Stimulated activated effector memory CD8-positive, alpha-beta T cell treated with anti-CD3 and anti-CD28 coated beads, Interleukin-12 subunit alpha, Interleukin-12 subunit beta, amount 100 ng/mL, for 72 hours (primary cell): ENCODE data around the gene ANP32A.

Experiments used
- ATAC-seq: fragments of 150-1000 bp; cut with Tn5 transposase; 2 replicates; pipeline ENCODE4 v1.10.0; 2021
- DNase-seq, 2 donors: peaks; one replicate each; pipeline ENCODE4 v3.0.0; 2021 to 2022; ENCODE audit warnings: low spot score in 2 of 2
- H3K27ac Mint-ChIP-seq: one replicate; pipeline ENCODE4 v1.8.0; 2022; ENCODE audit warnings: mild to moderate bottlenecking, mixed read lengths
- H3K36me3 Mint-ChIP-seq: one replicate; pipeline ENCODE4 v1.8.0; 2022; ENCODE audit warnings: mild to moderate bottlenecking, mixed read lengths
- H3K4me1 Mint-ChIP-seq: one replicate; pipeline ENCODE4 v1.8.0; 2022; ENCODE audit warnings: mixed read lengths
- H3K4me3 Mint-ChIP-seq: one replicate; pipeline ENCODE4 v1.8.0; 2022; ENCODE audit warnings: mild to moderate bottlenecking, mixed read lengths
- H3K9me3 Mint-ChIP-seq: one replicate; pipeline ENCODE4 v1.8.0; 2022; ENCODE audit warnings: mixed read lengths

ANP32A gene

DNA sequence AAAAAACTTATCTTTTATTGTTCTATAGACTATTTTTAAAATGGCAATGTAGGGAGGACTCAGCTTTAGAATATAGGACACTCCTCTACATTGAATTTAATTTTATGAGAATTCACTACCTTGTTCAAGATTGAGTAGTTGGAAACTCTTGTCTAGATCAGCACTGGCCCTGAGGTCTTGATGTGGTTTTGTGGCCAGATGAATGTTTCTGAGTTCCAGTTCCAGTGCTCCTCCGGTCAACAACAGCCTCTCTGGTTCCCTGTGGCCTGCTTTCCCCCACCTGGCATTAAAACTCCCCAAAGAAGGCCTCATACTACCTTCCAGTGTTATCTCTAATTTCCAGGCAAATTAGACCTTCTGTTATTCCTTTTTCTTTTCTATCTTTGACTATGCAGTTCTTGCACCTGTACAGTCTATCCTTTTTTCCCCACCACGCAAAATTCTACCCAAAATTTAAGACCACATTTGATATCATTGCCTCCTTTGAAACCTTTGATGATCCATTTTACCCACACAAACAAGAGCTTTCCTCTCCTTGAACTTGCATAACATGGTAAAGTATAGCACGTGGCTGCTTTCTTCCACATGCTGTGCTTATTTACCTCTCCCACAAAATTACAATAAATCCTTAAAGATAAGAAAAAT, 9.6 kb upstream of the ANP32A start:
- Mint-ChIP-seq H3K9me3 (no peaks in the 10 kb centered on the region), H3K4me1 (no peaks in the 10 kb centered on the region), H3K27ac (no peak overlapping the region), H3K4me3 (no peak overlapping the region), H3K36me3 (no peaks in the 10 kb centered on the region)
- ATAC-seq (no peak), DNase-seq (no peak)

DNA sequence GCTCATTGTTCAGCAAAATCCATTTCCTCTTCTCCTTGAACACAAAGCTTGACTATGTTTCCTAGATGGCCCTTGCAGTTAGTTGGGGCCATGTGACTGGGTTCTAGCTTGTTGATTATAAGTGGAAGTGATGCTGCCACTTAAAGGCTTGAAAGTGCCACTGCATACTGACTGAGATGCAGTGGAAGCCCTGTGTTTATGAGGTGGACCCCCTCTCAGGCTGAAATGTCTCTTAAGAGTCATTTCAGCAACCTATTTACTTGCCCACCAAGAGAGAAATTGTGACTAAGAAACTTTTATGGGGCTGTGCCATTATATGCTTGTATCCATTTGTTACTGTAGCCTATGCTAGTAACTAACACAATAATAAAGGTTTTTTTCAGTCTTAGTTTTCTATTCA, 8.4 kb upstream of the ANP32A start:
- H3K4me1 Mint-ChIP-seq = no peaks in the 10 kb centered on the region
- no peak overlapping the region for H3K4me3 Mint-ChIP-seq
- peak; percentile 91 for ATAC-seq
- H3K36me3 Mint-ChIP-seq = no peaks in the 10 kb centered on the region
- no peak overlapping the region for H3K27ac Mint-ChIP-seq
- H3K9me3 Mint-ChIP-seq = no peaks in the 10 kb centered on the region
- no peak for DNase-seq

GRCh38 chr15:68823561-68823960, 2.9 kb upstream of the ANP32A start:
- H3K36me3 Mint-ChIP-seq = peaks cover 24% of the 10 kb centered on the region
- H3K9me3 Mint-ChIP-seq = no peaks in the 10 kb centered on the region
- no peak overlapping the region for H3K4me3 Mint-ChIP-seq
- peaks cover 10% of the 10 kb centered on the region for H3K4me1 Mint-ChIP-seq
- ATAC-seq (no peak), DNase-seq (no peak)
- no peak overlapping the region for H3K27ac Mint-ChIP-seq

- H3K36me3 Mint-ChIP-seq = peaks cover 24% of the 10 kb centered on the region
Measured at GRCh38 chr15:68822818-68823217, 2.1 kb upstream of the ANP32A start.

DNA sequence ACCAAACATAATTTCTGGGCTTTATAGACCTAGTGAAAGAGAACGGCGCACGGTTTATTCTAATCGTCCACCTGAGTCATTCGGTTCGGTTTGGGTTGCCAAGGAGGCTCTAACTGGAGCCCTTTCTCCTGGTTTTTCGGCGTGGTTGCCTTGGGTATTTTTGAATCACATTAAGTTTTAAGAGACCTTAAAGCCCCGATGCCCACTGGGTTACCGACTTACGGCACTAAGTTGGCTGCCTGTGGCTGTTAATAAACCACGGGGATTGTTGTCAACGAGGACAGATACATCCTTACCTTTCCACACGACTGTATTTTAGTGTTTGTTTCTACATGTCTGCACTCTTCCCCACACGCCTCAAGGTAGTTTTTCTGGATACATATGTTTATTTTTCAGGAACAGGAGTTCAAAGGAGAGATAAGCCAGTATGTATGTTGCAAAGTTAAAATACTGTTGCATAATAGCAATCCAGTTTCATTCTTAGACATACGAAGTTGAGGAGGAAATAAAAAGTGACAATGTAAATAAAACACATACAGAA, 1.2 kb upstream of the ANP32A start:
- Mint-ChIP-seq H3K36me3 (peaks cover 32% of the 10 kb centered on the region), H3K4me3 (peak overlapping the region; percentile 97), H3K4me1 (peaks cover 15% of the 10 kb centered on the region), H3K27ac (peak overlapping the region; percentile 99), H3K9me3 (no peaks in the 10 kb centered on the region)
- no peak for ATAC-seq
- peak in 1 of 2 donors; percentile 55 for DNase-seq

More at GRCh38 chr15:68822818-68823217, 2.1 kb upstream of the ANP32A start:
- no peak overlapping the region for H3K27ac Mint-ChIP-seq
- DNase-seq = no peak
- ATAC-seq = no peak
- H3K4me1 Mint-ChIP-seq = peaks cover 10% of the 10 kb centered on the region
- H3K4me3 Mint-ChIP-seq = no peak overlapping the region
- H3K9me3 Mint-ChIP-seq = no peaks in the 10 kb centered on the region

- DNase-seq (peak in 1 of 2 donors; percentile 56), ATAC-seq (no peak)
- Mint-ChIP-seq H3K9me3 (no peaks in the 10 kb centered on the region), H3K36me3 (peaks cover 33% of the 10 kb centered on the region), H3K4me3 (peak overlapping the region; percentile 97), H3K4me1 (peaks cover 21% of the 10 kb centered on the region), H3K27ac (peak overlapping the region; percentile 99)
Measured at GRCh38 chr15:68821190-68821840, 620 bp upstream of the ANP32A start.

- peaks cover 35% of the 10 kb centered on the region for H3K4me1 Mint-ChIP-seq
- DNase-seq = peak; percentile 34 to 75
- ATAC-seq = no peak
- no peaks in the 10 kb centered on the region for H3K9me3 Mint-ChIP-seq
- peaks cover 44% of the 10 kb centered on the region for H3K36me3 Mint-ChIP-seq
- peak overlapping the region; percentile 99 for H3K27ac Mint-ChIP-seq
- H3K4me3 Mint-ChIP-seq = peak overlapping the region; percentile 97
Measured at GRCh38 chr15:68819495-68820294, 1.0 kb downstream of the ANP32A start.

DNA sequence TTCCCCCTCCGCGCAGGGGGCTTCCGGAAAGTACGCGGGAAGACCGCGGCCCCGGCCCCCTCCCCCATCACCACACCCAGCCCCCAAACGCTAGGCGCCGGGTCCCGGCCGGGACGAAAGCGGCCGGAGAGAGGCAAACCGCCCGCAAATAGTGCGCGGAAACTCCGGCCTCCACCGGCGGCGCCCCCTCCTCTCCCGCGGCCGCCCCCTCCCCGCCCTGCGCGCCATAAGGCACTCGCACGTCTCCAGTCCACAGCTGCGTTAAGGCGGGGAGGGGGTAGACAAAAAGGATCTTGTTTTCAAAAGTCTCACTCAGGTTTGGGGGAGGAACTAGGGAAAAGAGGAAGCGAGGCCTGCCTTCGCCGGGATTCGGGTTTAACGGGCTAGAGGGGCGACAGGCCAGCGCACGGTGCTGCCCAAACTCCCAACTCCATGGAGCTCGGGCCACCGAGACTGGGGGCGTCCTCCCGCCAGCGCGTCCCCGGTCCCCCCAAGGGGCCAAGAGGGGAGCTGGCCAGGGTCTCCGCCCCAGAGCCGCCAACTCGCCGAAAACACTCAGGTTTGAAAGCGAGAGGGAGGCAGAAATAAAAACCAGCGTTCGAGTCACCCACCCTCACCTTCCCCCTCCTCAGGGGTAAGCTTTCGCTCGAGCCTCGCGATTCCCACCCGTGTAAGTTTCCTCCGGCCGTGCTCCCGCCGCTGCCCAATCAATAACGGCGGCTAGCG, 1.8 kb downstream of the ANP32A start:
- no peaks in the 10 kb centered on the region for H3K9me3 Mint-ChIP-seq
- H3K4me1 Mint-ChIP-seq = peaks cover 39% of the 10 kb centered on the region
- H3K4me3 Mint-ChIP-seq = peak overlapping the region; percentile 97
- DNase-seq (peak in 1 of 2 donors; percentile 70), ATAC-seq (no peak)
- H3K36me3 Mint-ChIP-seq = peaks cover 50% of the 10 kb centered on the region
- peak overlapping the region; percentile 99 for H3K27ac Mint-ChIP-seq

- H3K36me3 Mint-ChIP-seq = peaks cover 57% of the 10 kb centered on the region
- peak overlapping the region; percentile 97 for H3K4me3 Mint-ChIP-seq
- peak overlapping the region; percentile 99 for H3K27ac Mint-ChIP-seq
- peak; percentile 45 to 76 for DNase-seq
- H3K9me3 Mint-ChIP-seq = no peaks in the 10 kb centered on the region
- ATAC-seq = peak; percentile 9
- peaks cover 44% of the 10 kb centered on the region for H3K4me1 Mint-ChIP-seq
Measured at GRCh38 chr15:68818066-68818768, 2.5 kb downstream of the ANP32A start.

- peak overlapping the region; percentile 99 for H3K27ac Mint-ChIP-seq
- H3K4me1 Mint-ChIP-seq = peaks cover 51% of the 10 kb centered on the region
- peak overlapping the region; percentile 97 for H3K4me3 Mint-ChIP-seq
- ATAC-seq (peak; percentile 63), DNase-seq (peak; percentile 56 to 85)
- H3K36me3 Mint-ChIP-seq = peaks cover 57% of the 10 kb centered on the region
- H3K9me3 Mint-ChIP-seq = no peaks in the 10 kb centered on the region
Measured at GRCh38 chr15:68817304-68818065, 3.2 kb downstream of the ANP32A start.

DNA sequence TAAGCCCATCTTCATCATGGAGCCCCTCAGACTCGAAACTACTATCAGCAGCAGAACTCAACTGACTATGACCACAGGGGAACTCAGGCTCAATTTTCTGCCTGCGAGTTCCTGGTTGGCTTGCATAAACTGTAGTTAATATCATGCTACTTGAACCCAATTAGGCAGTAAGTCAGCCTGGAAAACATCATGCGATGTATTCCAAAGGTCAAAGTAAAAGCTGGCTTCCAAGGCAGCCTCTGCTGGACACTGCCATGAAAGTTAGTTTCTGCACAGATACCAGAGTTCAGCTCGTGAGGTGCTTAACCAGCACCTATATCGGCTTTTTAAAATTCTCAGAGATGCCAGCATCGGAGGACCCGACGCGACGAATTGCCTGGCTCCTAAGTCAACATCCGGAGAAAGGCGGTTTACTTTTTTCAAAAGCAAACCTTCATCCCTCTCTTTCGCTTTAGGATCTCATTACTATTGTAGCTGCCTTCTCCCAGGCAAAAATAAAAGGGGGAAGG, 3.8 kb downstream of the ANP32A start:
- ATAC-seq = no peak
- H3K4me3 Mint-ChIP-seq = peak overlapping the region; percentile 97
- no peaks in the 10 kb centered on the region for H3K9me3 Mint-ChIP-seq
- peaks cover 53% of the 10 kb centered on the region for H3K4me1 Mint-ChIP-seq
- H3K36me3 Mint-ChIP-seq = peaks cover 57% of the 10 kb centered on the region
- no peak for DNase-seq
- H3K27ac Mint-ChIP-seq = peak overlapping the region; percentile 99

DNA sequence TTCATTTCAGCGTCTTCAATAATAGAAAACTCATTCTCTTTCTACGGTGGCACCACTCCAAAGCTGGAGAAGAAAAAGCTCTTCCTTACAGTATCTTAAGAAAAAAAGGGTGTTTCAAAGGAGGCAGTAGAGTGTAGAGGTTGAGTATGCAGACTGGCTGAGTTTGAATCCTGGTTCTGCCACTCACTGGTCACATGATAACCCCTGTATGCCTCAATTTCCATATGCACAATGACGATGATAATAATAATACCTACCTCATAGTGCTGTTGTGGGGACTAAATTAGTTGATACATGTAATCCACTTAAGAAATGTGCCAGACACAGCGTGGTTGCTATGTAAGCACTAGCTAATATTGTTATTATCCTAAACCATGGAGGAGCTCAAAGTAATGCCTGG, 4.5 kb downstream of the ANP32A start:
- Mint-ChIP-seq H3K27ac (peak overlapping the region; percentile 26), H3K36me3 (peaks cover 60% of the 10 kb centered on the region), H3K4me3 (peak overlapping the region; percentile 97), H3K4me1 (peaks cover 51% of the 10 kb centered on the region), H3K9me3 (no peaks in the 10 kb centered on the region)
- DNase-seq (no peak), ATAC-seq (no peak)

DNA sequence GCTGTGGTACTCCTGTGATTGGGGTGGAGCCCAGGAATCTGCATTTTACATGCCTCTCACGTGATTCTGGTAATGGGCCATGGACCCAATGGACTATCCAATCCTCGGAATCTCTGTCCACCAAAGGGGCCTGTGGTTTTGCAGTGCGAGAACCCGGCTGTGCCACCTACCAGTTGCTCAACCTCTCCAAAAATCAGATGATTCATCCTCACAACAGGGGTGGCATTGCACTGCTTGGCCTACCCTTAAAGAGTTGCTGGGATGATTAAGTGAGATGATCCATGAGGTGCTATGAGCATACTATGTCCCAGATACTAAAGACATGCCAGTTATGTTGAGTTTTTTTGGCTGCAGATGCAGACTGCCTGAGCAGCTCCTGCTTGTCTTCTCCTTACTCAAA, 5.1 kb downstream of the ANP32A start:
- Mint-ChIP-seq H3K27ac (peak overlapping the region; percentile 26), H3K4me1 (peaks cover 57% of the 10 kb centered on the region), H3K36me3 (peaks cover 61% of the 10 kb centered on the region), H3K4me3 (peak overlapping the region; percentile 97), H3K9me3 (no peaks in the 10 kb centered on the region)
- DNase-seq (no peak), ATAC-seq (no peak)
